Right lobe of liver (tissue), 6 donors: Measurements from ENCODE around the gene TARS1. TPM values are rescaled to one million over a fixed set of nuclear protein-coding genes. Genes with fewer than 3 reads are reported as not detected.

Experiments used
- ATAC-seq, 4 donors: fragments of 200-7000 bp; cut with Tn5 transposase; one replicate each; pipeline ENCODE4 v1.9.1; 2020; ENCODE audit warnings: mild to moderate bottlenecking in 4 of 4, moderate library complexity in 4 of 4
- DNase-seq, 3 donors: peaks; one replicate each; pipeline ENCODE4 v3.0.0-alpha.2; 2020
- H3K27ac ChIP-seq, 3 donors: fragments of 200-600 bp; one replicate each; pipeline ENCODE4 v1.8.0; 2022
- H3K27me3 ChIP-seq, 2 donors: fragments of 200-600 bp; one replicate each; pipeline ENCODE4 v1.8.0; 2022
- H3K36me3 ChIP-seq, 4 donors: fragments of 200-600 bp; sonication (generic) in 1 of 4; one replicate each; pipeline versions ENCODE4 v1.5.1 to v1.8.0; 2017 to 2022; ENCODE audit warnings: control low read depth in 1 of 4
- H3K4me1 ChIP-seq, 4 donors: fragments of 200-600 bp; sonication (generic) in 1 of 4; one replicate each; pipeline versions ENCODE4 v1.5.1 to v1.8.0; 2017 to 2022; ENCODE audit warnings: control low read depth in 1 of 4
- H3K4me3 ChIP-seq, 3 donors: fragments of 200-600 bp; one replicate each; pipeline ENCODE4 v1.8.0; 2022
- H3K9me3 ChIP-seq, 4 donors: fragments of 200-600 bp; sonication (generic) in 1 of 4; one replicate each; pipeline versions ENCODE4 v1.5.1 to v1.8.0; 2017 to 2022; ENCODE audit warnings: control low read depth in 1 of 4
- POLR2A ChIP-seq: fragments of 450-650 bp; IDR thresholded peaks from one replicate; pipeline ENCODE4 v1.6.1; 2017; ENCODE audit warnings: antibody characterized with exemption, mild to moderate bottlenecking
- WGBS: methylation state at CpG from one replicate; pipeline ENCODE4 v1.1.6; 2018; ENCODE audit warnings: low coverage, low lambda C conversion rate; ENCODE audit not compliant: insufficient coverage; ENCODE audit errors: missing lambda C conversion rate; 5-methylcytosine and 5-hydroxymethylcytosine counted together
- intact Hi-C, 2 donors: fragments of 100-400 bp; cut with DNase I; formaldehyde crosslinking; loops; one replicate each; pipeline versions ENCODE4 v1.11.2 to v1.14.1; 2022
- long read RNA-seq: library from polyadenylated mRNA; unstranded; transcript quantifications from one replicate; pipeline ENCODE4 v2.0.0, GENCODE V29; 2019
- total RNA-seq, 6 experiments: library from RNA; depleted of rRNA in 2 of 6; stranded (reverse); fragments of >200 nt in 2 of 6; fragmentation: NEBNext Ultra II Directional in 3 of 6; extraction: Animal tissue kit (Norgen Biotek cat#: 25700) in 3 of 6; gene quantifications; one replicate each; pipeline versions ENCODE4 v1.1.0 to v1.2.4, GENCODE V29; 2016 to 2023
- TF ChIP-seq, protein P1 (sequence below), 4 donors: fragments of 200-600 bp in 3 of 4; fragments of 450-650 bp in 1 of 4; IDR thresholded peaks; one replicate each; pipeline versions ENCODE4 v1.5.1 to v1.8.0; 2016 to 2022; ENCODE audit warnings: antibody characterized with exemption in 4 of 4, mild to moderate bottlenecking in 2 of 4
- donor health status: DM: no; HTN: yes; CAD: no.
- donor health status: DM: no; HTN: no; CAD: no.
- donor health status: DM: no; HTN: no; CAD: no.
- donor health status: DM: no; HTN: yes; CAD: no.
- donor health status: DM: no; HTN: yes; CAD: no.

Gene TARS1
- total RNA-seq = 100 to 1,000 TPM in 3 of 6 experiments, 10 to 100 TPM in 3; 43.2 to 118 (median 98.3) TPM
- long read RNA-seq, full-length matches to known transcripts = 7 of 16 reads
- long read RNA-seq, partial matches to known transcripts = 9 of 16 reads
- long read RNA-seq, other reads (novel, unspliced or antisense) = 0 of 16 reads

DNA sequence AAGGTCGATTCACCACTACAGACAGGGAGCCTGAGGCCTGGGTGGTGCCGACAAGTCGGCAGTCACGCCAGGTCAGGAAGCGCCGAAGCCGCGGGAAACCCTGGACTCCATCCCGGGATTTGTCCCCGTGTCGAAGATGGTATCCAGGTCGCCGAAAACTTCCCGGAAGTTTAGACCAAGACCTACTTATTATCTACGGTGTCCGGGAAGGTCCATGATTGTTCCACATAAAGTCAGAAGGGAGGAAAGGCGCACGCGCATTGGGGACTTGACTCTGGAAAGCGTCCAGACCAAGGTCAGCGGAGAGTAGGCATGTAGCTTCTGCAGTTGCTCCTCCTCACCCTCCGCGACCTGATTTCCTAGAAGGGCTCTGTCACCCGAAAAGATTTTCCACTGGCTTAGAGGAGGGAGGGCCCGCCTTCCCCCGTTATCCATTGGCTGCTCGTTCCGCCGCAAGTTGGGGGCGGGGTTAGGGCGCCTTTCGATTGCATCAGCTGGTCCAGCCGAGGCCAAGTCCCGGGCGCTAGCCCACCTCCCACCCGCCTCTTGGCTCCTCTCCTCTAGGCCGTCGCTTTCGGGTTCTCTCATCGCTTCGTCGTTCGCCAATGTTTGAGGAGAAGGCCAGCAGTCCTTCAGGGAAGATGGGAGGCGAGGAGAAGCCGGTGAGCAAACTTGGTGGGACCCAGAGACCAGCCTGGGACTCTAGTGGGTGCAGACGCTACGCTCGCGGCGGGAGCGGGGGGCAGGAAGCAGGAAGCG lies at the start of gene TARS1:
TARS1 (plus strand) TSS at position 484 of the 759 bp plus-strand sequence; CDS start at position 606, 122 bp downstream.
- DNase-seq (peak; percentile 97 to 99 (median 97)), ATAC-seq (peak; percentile 88 to 98 (median 90))
- Histone ChIP-seq H3K36me3 (peaks cover 0 to 6% (median 0%) of the 10 kb centered on the region in 4 donors), H3K27ac (peak within 1 kb of the TSS; percentile 86 to 95 (median 89)), H3K4me1 (peaks cover 0 to 30% (median 16%) of the 10 kb centered on the region in 4 donors), H3K4me3 (peak within 1 kb of the TSS; percentile 65 to 83 (median 74)), H3K27me3 (no peaks in the 10 kb centered on the region), H3K9me3 (no peaks in the 10 kb centered on the region)
- TF ChIP-seq, protein P1, sequence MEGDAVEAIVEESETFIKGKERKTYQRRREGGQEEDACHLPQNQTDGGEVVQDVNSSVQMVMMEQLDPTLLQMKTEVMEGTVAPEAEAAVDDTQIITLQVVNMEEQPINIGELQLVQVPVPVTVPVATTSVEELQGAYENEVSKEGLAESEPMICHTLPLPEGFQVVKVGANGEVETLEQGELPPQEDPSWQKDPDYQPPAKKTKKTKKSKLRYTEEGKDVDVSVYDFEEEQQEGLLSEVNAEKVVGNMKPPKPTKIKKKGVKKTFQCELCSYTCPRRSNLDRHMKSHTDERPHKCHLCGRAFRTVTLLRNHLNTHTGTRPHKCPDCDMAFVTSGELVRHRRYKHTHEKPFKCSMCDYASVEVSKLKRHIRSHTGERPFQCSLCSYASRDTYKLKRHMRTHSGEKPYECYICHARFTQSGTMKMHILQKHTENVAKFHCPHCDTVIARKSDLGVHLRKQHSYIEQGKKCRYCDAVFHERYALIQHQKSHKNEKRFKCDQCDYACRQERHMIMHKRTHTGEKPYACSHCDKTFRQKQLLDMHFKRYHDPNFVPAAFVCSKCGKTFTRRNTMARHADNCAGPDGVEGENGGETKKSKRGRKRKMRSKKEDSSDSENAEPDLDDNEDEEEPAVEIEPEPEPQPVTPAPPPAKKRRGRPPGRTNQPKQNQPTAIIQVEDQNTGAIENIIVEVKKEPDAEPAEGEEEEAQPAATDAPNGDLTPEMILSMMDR (IDR thresholded peaks at IDR 0.05) = no peak
- TF ChIP-seq POLR2A = peak; percentile 88
- intact Hi-C loops = no loop called here
- under 1% methylated on average over 39 of the region's 52 CpGs for WGBS

DNA sequence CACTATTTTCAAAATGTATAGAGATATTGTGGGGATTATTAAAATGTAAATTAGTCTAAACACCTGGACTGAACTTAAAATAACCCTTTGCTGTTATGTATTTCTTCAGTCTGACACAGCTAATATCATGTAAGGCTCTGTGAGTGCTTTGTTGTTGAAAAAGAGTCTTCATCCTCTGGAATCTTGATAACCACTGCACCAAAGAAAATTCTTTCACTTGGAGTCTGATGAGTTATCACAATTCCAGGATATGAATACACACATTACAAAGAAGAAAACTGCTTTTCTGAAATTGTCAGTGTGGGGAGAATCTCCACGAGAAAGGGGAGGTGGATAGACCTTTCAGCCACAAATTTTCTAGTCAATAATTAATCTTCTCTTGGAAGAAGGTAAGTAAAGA lies 42.3 kb upstream of the TARS1 start:
- Histone ChIP-seq H3K27ac (no peak overlapping the region), H3K36me3 (no peaks in the 10 kb centered on the region), H3K4me3 (no peak overlapping the region), H3K27me3 (no peaks in the 10 kb centered on the region), H3K9me3 (no peaks in the 10 kb centered on the region), H3K4me1 (no peaks in the 10 kb centered on the region)
- intact Hi-C loops = no loop called here
- ATAC-seq (no peak), DNase-seq (no peak)
- WGBS = 29% methylated on average over 1 of the region's 1 CpG
- TF ChIP-seq POLR2A = no peak
- TF ChIP-seq, protein P1 (IDR thresholded peaks at IDR 0.05) = no peak

DNA sequence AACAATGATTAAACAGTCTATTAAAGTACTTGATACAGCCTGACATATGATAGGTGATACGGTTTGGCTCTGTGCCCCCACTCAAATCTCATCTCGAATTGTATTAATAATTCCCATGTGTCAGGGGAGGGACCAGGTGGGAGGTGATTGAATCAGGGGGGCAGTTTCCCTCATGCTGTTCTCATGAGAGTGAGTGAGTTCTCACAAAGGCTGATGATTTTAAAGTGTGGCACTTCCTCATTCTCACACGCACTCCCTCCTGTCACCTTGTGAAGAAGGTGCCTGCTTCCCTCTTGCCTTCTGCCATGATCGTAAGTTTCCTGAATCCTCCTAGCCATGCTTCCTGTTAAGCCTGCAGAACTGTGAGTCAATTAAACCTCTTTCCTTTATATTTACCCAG lies 40.1 kb upstream of the TARS1 start:
- TF ChIP-seq, protein P1 (IDR thresholded peaks at IDR 0.05) = no peak
- TF ChIP-seq POLR2A = no peak
- no peak for ATAC-seq
- Histone ChIP-seq H3K4me1 (no peaks in the 10 kb centered on the region), H3K27me3 (no peaks in the 10 kb centered on the region), H3K4me3 (no peak overlapping the region), H3K27ac (no peak overlapping the region), H3K9me3 (no peaks in the 10 kb centered on the region), H3K36me3 (no peaks in the 10 kb centered on the region)
- 56% methylated on average over 4 of the region's 4 CpGs for WGBS
- no peak for DNase-seq
- intact Hi-C loops = no loop called here

DNA sequence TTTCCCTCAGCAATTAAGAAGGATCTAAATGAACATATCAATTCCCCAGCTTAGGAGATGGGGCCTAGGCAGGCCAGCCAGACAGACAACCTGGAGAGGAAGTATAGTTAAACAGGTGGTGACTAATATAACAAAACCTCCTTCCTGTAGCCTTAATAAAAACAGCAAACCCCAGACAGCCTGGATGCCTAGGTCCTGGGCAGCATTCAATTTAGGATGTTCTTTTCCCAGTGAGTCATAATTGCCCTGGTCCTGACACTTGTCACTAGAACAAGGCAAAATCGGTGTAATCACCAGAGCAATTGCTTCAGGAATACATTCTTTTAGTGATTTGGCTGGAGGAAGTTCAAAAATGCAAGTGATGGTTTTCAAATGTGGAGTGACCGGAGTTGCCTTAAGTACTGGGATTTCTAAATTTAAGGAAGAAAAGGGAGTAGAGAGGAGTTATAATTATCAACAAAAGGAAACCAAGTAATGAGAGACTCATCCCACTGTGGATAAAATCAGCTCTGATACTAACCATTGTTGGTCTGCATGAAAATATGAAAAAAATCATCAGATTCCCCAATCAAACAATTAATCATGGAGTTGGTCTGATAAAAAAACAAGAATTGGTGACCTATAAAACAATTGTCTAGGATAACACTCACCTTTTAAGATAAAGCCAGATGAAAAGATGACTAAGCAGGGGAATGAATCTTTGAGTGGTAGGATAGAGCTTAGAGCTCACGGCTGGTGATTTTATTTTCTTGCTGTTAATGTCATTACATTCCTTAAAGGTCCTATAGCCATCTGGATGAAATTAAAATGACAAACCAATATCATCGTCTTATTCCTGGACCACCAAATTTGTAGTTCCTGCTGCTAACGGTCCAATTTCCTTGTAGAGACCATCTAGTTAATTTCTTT lies 39.0 kb upstream of the TARS1 start:
- Histone ChIP-seq H3K9me3 (no peaks in the 10 kb centered on the region), H3K4me1 (no peaks in the 10 kb centered on the region), H3K27me3 (no peaks in the 10 kb centered on the region), H3K36me3 (no peaks in the 10 kb centered on the region), H3K27ac (no peak overlapping the region), H3K4me3 (no peak overlapping the region)
- intact Hi-C loops = no loop called here
- TF ChIP-seq, protein P1 (IDR thresholded peaks at IDR 0.05) = no peak
- no peak for TF ChIP-seq POLR2A
- DNase-seq (no peak), ATAC-seq (peak in 2 of 4 donors; percentile 46 to 53)
- WGBS = 62% methylated on average over 5 of the region's 5 CpGs
